GM12801 (cell line): ENCODE measurements around the gene OR9G1.

Source experiments
- TF ChIP-seq, protein P1 (sequence below): IDR thresholded peaks from one replicate; pipeline ENCODE4 v1.5.1; 2011; ENCODE audit warnings: control low read depth; ENCODE audit not compliant: insufficient read length; ENCODE audit errors: extremely low read depth

Gene OR9G1

DNA sequence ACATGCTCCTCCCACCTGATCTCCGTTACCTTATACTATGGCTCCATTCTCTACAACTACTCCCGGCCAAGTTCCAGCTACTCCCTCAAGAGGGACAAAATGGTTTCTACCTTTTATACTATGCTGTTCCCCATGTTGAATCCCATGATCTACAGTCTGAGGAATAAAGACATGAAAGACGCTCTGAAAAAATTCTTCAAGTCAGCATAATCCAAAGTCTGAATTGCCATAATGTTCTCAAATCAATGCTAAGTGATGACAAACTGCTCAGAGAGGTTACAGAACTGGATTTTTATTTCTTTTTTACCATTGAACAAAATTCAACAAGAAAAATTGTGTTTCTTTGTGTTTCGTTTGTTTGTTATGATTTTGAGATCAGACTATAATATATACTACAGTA is 42.0 kb downstream of the OR9G1 start:
- TF ChIP-seq, protein P1, sequence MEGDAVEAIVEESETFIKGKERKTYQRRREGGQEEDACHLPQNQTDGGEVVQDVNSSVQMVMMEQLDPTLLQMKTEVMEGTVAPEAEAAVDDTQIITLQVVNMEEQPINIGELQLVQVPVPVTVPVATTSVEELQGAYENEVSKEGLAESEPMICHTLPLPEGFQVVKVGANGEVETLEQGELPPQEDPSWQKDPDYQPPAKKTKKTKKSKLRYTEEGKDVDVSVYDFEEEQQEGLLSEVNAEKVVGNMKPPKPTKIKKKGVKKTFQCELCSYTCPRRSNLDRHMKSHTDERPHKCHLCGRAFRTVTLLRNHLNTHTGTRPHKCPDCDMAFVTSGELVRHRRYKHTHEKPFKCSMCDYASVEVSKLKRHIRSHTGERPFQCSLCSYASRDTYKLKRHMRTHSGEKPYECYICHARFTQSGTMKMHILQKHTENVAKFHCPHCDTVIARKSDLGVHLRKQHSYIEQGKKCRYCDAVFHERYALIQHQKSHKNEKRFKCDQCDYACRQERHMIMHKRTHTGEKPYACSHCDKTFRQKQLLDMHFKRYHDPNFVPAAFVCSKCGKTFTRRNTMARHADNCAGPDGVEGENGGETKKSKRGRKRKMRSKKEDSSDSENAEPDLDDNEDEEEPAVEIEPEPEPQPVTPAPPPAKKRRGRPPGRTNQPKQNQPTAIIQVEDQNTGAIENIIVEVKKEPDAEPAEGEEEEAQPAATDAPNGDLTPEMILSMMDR: no peak

DNA sequence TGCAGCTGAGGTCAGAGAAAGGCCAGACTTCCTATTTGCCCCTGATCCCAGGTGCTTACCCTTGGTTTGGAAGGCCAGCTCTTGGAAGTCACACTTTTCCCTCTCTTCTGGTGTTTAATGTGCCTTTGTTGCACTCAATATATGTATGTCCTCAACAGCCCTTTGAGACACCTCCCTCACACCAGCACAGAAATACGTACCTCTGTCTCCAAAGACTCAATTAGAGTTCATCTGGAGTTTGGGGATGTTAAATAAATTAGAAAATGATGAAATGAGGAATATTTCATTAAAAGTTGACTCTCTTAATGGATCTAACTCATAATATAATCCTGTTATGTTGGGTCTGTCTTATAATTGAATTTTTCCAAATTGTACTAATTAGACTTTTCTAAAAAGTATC is 49.7 kb downstream of the OR9G1 start, which contains the start of gene OR9G4:
OR9G4 (minus strand) TSS at position 101 of the 400 bp plus-strand sequence. CDS start 4,931 bp downstream, outside the sequence.
- TF ChIP-seq, protein P1: no peak

DNA sequence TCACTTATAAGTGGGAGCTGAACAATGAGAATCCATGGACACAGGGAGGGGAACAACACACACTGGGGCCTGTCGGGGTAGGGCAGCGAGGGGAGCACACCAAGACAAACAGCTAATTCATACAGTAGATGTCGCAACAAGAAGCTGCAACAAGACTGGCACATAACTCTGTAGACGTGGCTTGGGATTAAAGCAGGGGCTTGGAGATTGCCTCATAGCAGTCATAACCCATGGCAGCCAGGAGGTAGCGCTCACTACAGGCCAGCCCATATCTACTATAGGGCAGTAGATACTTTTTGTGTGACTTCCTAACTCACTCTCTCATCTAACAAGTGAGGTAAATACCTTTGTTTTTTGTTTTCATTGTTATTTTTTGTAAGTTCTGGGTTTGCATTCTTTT is 51.3 kb downstream of the OR9G1 start:
- TF ChIP-seq, protein P1: no peak

DNA sequence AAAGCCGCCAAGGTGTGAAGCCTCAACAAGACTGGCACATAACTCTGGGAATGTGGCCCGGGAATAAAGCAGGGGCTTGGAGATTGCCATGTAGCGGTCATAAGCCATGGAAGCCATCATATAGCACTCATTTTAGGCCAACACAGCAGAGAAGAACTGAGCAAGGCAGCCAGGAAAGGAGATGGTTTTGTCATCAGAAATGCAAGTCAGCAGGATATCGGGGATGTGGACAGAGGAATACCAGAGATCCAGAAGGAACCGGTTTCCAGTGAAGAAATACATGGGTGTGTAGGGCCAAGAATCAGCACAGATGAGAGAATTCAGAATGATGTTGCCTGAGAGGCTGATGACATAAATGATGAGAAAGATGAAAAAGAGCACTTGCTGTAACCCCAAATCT is 52.6 kb downstream of the OR9G1 start:
- TF ChIP-seq, protein P1: no peak
